Measurements from ENCODE around the gene PRKAB1.
A peak's percentile ranks its signal among the peaks of the same experiment; 100 is the strongest.

The PRKAB1 gene

GRCh38 chr12:119664642-119665041 lies 3.3 kb upstream of the PRKAB1 start:
- no peak for TF ChIP-seq CTCF (IDR thresholded peaks at IDR 0.05; ENCODE audit: low read depth, low read length, missing control alignments)
- no peak overlapping the region for H3K4me3 ChIP-seq (replicated peaks; ENCODE audit: low read depth, low read length)
- no peak for DNase-seq (ENCODE audit: extremely low read depth, low read depth)

GRCh38 chr12:119665164-119665929 lies 2.6 kb upstream of the PRKAB1 start:
- no peak for TF ChIP-seq CTCF (IDR thresholded peaks at IDR 0.05; ENCODE audit: low read depth, low read length, missing control alignments)
- H3K4me3 ChIP-seq (replicated peaks; ENCODE audit: low read depth, low read length): no peak overlapping the region
- no peak for DNase-seq (ENCODE audit: extremely low read depth, low read depth)

- H3K4me3 ChIP-seq (replicated peaks; ENCODE audit: low read depth, low read length): no peak overlapping the region
- DNase-seq (ENCODE audit: extremely low read depth, low read depth): no peak
- no peak for TF ChIP-seq CTCF (IDR thresholded peaks at IDR 0.05; ENCODE audit: low read depth, low read length, missing control alignments)
Measured at GRCh38 chr12:119666226-119666795, 1.6 kb upstream of the PRKAB1 start.

- DNase-seq (ENCODE audit: extremely low read depth, low read depth): no peak
- peak overlapping the region; percentile 81 for H3K4me3 ChIP-seq (replicated peaks; ENCODE audit: low read depth, low read length)
- no peak for TF ChIP-seq CTCF (IDR thresholded peaks at IDR 0.05; ENCODE audit: low read depth, low read length, missing control alignments)
Measured at GRCh38 chr12:119666900-119667576, 895 bp upstream of the PRKAB1 start.

GRCh38 chr12:119668324-119668841 lies 450 bp downstream of the PRKAB1 start:
- no peak for DNase-seq (ENCODE audit: extremely low read depth, low read depth)

More at GRCh38 chr12:119668324-119668841, 450 bp downstream of the PRKAB1 start:
- no peak for TF ChIP-seq CTCF (IDR thresholded peaks at IDR 0.05; ENCODE audit: low read depth, low read length, missing control alignments)
- H3K4me3 ChIP-seq (replicated peaks; ENCODE audit: low read depth, low read length): peak overlapping the region; percentile 81
